GM12878 (cell line): ENCODE results near the gene SPON2. TPM values are rescaled to one million over a fixed set of nuclear protein-coding genes. Genes with fewer than 3 reads are reported as not detected.

Source experiments
- ATAC-seq: fragments of 200-7000 bp; cut with Tn5 transposase; 3 replicates; pipeline ENCODE4 v1.9.1; 2020; ENCODE audit warnings: mild to moderate bottlenecking, moderate library complexity
- BruUV-seq: library from RNA; stranded (reverse); fragments of 400-500 nt; replicated peaks from 2 replicates; lab custom pipeline; 2021; lab: Mats Ljungman, UMichigan
- CTCF ChIA-PET: fragments of 300-600 bp; sonication (Branson Sonifier 250); formaldehyde crosslinking; extraction: SDS; loops from one replicate; lab custom pipeline; 2021; ENCODE audit warnings: inconsistent platforms; lab: Yijun Ruan, JAX
- POLR2A ChIA-PET: fragments of 350-600 bp; formaldehyde crosslinking; extraction: SDS; loops from one replicate; lab custom pipeline; 2021; ENCODE audit warnings: inconsistent platforms; lab: Charles Lee
- RAD21 ChIA-PET: fragments of 300-600 bp; sonication (Branson Sonifier 250); formaldehyde crosslinking; loops from one replicate; lab custom pipeline; 2023; ENCODE audit warnings: antibody characterized with exemption; ENCODE audit not compliant: unreplicated experiment; lab: Charles Lee
- SMC1A ChIA-PET: fragments of 300-600 bp; sonication (Branson Sonifier 250); formaldehyde crosslinking; loops from one replicate; lab custom pipeline; 2023; ENCODE audit not compliant: unreplicated experiment, uncharacterized antibody; lab: Charles Lee
- DNase-seq: peaks from one replicate; pipeline ENCODE4 v3.0.0-alpha.2; 2011; ENCODE audit warnings: low read depth, low spot score
- FAIRE-seq: peaks from 3 replicates; lab custom pipeline; 2011; peaks lifted over from hg19 to GRCh38; lab: Jason Lieb, UNC
- H2AFZ ChIP-seq: 2 replicates; pipeline ENCODE4 v1.6.0; 2011; ENCODE audit warnings: low read depth, low read length, control low read depth; ENCODE audit not compliant: control insufficient read depth
- H3K27ac ChIP-seq: 2 replicates; pipeline ENCODE4 v1.5.1; 2011; ENCODE audit warnings: control low read depth; ENCODE audit not compliant: control insufficient read depth, insufficient read depth
- H3K27me3 ChIP-seq, 2 experiments: replicated peaks in 1 of 2; 2 replicates each; pipeline versions ENCODE4 v1.6.0 to v1.6.1; 2011; ENCODE audit warnings: low read length in 1 of 2; ENCODE audit not compliant: control insufficient read depth in 2 of 2, insufficient read depth in 2 of 2
- H3K36me3 ChIP-seq, 2 experiments: 2 replicates each; pipeline ENCODE4 v1.5.1; 2011; ENCODE audit warnings: low read length in 1 of 2; ENCODE audit not compliant: control insufficient read depth in 2 of 2, insufficient read depth in 2 of 2
- H3K4me1 ChIP-seq: 2 replicates; pipeline ENCODE4 v1.6.1; 2011; ENCODE audit warnings: mild to moderate bottlenecking, low read length, moderate library complexity, mixed read lengths; ENCODE audit not compliant: control insufficient read depth, insufficient read depth
- H3K4me2 ChIP-seq: 2 replicates; pipeline ENCODE4 v1.6.0; 2011; ENCODE audit warnings: control low read depth; ENCODE audit not compliant: control insufficient read depth, insufficient read depth
- H3K4me3 ChIP-seq: fragments of 200-600 bp; sonication (generic); 2 replicates; pipeline ENCODE4 v1.5.1; 2016
- H3K79me2 ChIP-seq: 2 replicates; pipeline ENCODE4 v1.6.0; 2011; ENCODE audit warnings: low read length; ENCODE audit not compliant: control insufficient read depth, insufficient read depth
- H3K9ac ChIP-seq: 2 replicates; pipeline ENCODE4 v1.8.0; 2011; ENCODE audit warnings: low read length, control low read depth, mixed read lengths; ENCODE audit not compliant: control insufficient read depth, insufficient read depth
- H3K9me3 ChIP-seq: replicated peaks from 3 replicates; pipeline ENCODE4 v1.5.1; 2011; ENCODE audit warnings: mild to moderate bottlenecking, low read length; ENCODE audit not compliant: control insufficient read depth, insufficient read depth
- H4K20me1 ChIP-seq: 2 replicates; pipeline ENCODE4 v1.6.0; 2011; ENCODE audit not compliant: control insufficient read depth, insufficient read depth
- EGR1 ChIP-seq, 2 experiments: IDR thresholded peaks; 1 replicate in 1 of 2; 2 replicates in 1 of 2; pipeline ENCODE4 v1.6.1; 2011 to 2012; ENCODE audit warnings: low read depth in 2 of 2, low read length in 2 of 2, borderline replicate concordance in 1 of 2, mild to moderate bottlenecking in 1 of 2, moderate library complexity in 1 of 2
- EP300 ChIP-seq, 2 experiments: fragments of 150-350 bp in 1 of 2; IDR thresholded peaks; 2 replicates each; pipeline ENCODE4 v1.6.1; 2011 to 2012; ENCODE audit warnings: low read depth in 2 of 2, low read length in 2 of 2, borderline replicate concordance in 1 of 2, improper control_type of control experiment in 1 of 2, inconsistent platforms in 1 of 2; ENCODE audit not compliant: control insufficient read depth in 1 of 2
- IKZF2 ChIP-seq, 2 experiments: fragments of 450-650 bp; IDR thresholded peaks; 2 replicates each; pipeline ENCODE4 v1.6.1; 2017; ENCODE audit warnings: mild to moderate bottlenecking in 2 of 2, moderate library complexity in 2 of 2
- JUND ChIP-seq: IDR thresholded peaks from 2 replicates; pipeline ENCODE4 v1.6.1; 2012; ENCODE audit warnings: low read depth, mild to moderate bottlenecking, low read length, improper control_type of control experiment, moderate library complexity
- KLF5 ChIP-seq: fragments of 450-650 bp; IDR thresholded peaks from 2 replicates; pipeline ENCODE4 v1.6.1; 2014; ENCODE audit warnings: mild to moderate bottlenecking; ENCODE audit not compliant: partially characterized antibody
- MEF2A ChIP-seq: IDR thresholded peaks from 2 replicates; pipeline ENCODE4 v1.6.1; 2011; ENCODE audit warnings: low read depth, mild to moderate bottlenecking, low read length, moderate library complexity; ENCODE audit not compliant: insufficient read depth
- PAX8 ChIP-seq: fragments of 450-650 bp; IDR thresholded peaks from 2 replicates; pipeline ENCODE4 v1.6.1; 2017; ENCODE audit warnings: mild to moderate bottlenecking, moderate library complexity
- STAT1 ChIP-seq: fragments of 450-650 bp; conservative IDR thresholded peaks from 2 replicates; pipeline ENCODE4 v1.6.1; 2014; ENCODE audit warnings: antibody characterized with exemption, mild to moderate bottlenecking
- SUPT20H ChIP-seq: IDR thresholded peaks from 2 replicates; pipeline ENCODE4 v1.6.1; 2011; ENCODE audit warnings: low read depth, mild to moderate bottlenecking, low read length, moderate library complexity, borderline replicate concordance; ENCODE audit not compliant: control insufficient read depth
- TBL1XR1 ChIP-seq: IDR thresholded peaks from 2 replicates; pipeline ENCODE4 v1.6.1; 2012; ENCODE audit warnings: low read depth, low read length, improper control_type of control experiment
- TCF7 ChIP-seq: IDR thresholded peaks from 2 replicates; pipeline ENCODE4 v1.6.1; 2014; ENCODE audit warnings: antibody characterized with exemption, borderline replicate concordance
- YY1 ChIP-seq: IDR thresholded peaks from 2 replicates; pipeline ENCODE4 v1.6.1; 2011; ENCODE audit warnings: low read depth, mild to moderate bottlenecking, low read length
- ZNF24 ChIP-seq: fragments of 450-650 bp; IDR thresholded peaks from 2 replicates; pipeline ENCODE4 v1.6.1; 2017; ENCODE audit warnings: antibody characterized with exemption, mild to moderate bottlenecking
- ZZZ3 ChIP-seq: IDR thresholded peaks from 2 replicates; pipeline ENCODE4 v1.6.1; 2011; ENCODE audit warnings: low read depth; ENCODE audit not compliant: control insufficient read depth, insufficient read length
- WGBS: methylation state at CpG from one replicate; pipeline ENCODE4 v1.1.6; 2016; ENCODE audit warnings: low lambda C conversion rate; ENCODE audit not compliant: insufficient replicate concordance, insufficient coverage; ENCODE audit errors: missing lambda C conversion rate; 5-methylcytosine and 5-hydroxymethylcytosine counted together
- in situ Hi-C: fragments of 300-500 bp; cut with MboI; formaldehyde crosslinking; loops from 9 replicates; pipeline ENCODE4 v1.14.3; 2018; ENCODE audit warnings: mixed read lengths
- intact Hi-C: fragments of 100-400 bp; cut with micrococcal nuclease; formaldehyde crosslinking; loops from one replicate; pipeline ENCODE4 v1.14.2; 2022; ENCODE audit not compliant: unreplicated experiment
- polyA plus RNA-seq, 11 experiments: library from polyadenylated mRNA; depleted of rRNA in 4 of 11; unstranded in 6 of 11; stranded (reverse) in 5 of 11; fragments of >200 nt; fragmentation: Nextera tagmentation in 4 of 11; fragmentation: Illumina TruSeq in 1 of 11; extraction: Ambion mirVana in 4 of 11; extraction: Trizol in 1 of 11; gene quantifications; 1 replicate in 1 of 11; 2 replicates in 10 of 11; pipeline versions ENCODE4 v1.2.1 to v1.2.3, GENCODE V29; 2011 to 2016; ENCODE audit warnings: inconsistent platforms in 2 of 11, missing spikeins in 2 of 11, low read depth in 1 of 11
- total RNA-seq, 4 experiments: library from RNA; depleted of rRNA in 3 of 4; stranded (reverse); fragments of >200 nt in 3 of 4; fragmentation: Illumina TruSeq in 1 of 4; extraction: Trizol in 1 of 4; gene quantifications; 2 replicates each; pipeline versions ENCODE4 v1.2.1 to v1.2.3, GENCODE V29; 2013 to 2021
- TF ChIP-seq, protein P1 (sequence below): fragments of 450-650 bp; IDR thresholded peaks from 2 replicates; pipeline ENCODE4 v1.6.1; 2016; ENCODE audit warnings: mild to moderate bottlenecking

SPON2 gene
- total and polyA plus RNA-seq, 10 of the 15 experiments (the other 5 are each of a cell fraction or from before 2014, with no cell fraction given): 1.1 to 11.2 (median 7.3) TPM

GRCh38 chr4:1211371-1211770, 39.0 kb upstream of the SPON2 start:
- Histone ChIP-seq H3K27ac (no peak overlapping the region), H3K9me3 (no peaks in the 10 kb centered on the region), H3K79me2 (no peaks in the 10 kb centered on the region), H3K9ac (no peak overlapping the region), H3K36me3 (peaks cover 13 to 33% of the 10 kb centered on the region in 2 experiments), H3K27me3 (no peaks in the 10 kb centered on the region), H3K4me2 (no peak overlapping the region), H4K20me1 (no peaks in the 10 kb centered on the region), H3K4me3 (no peak overlapping the region), H2AFZ (no peak overlapping the region)
- RAD21 ChIA-PET: no interaction called here
- ATAC-seq: no peak
- no peak for DNase-seq
- SMC1A ChIA-PET: no interaction called here
- no TSS peak for BruUV-seq
- CTCF ChIA-PET: no interaction called here
- POLR2A ChIA-PET: no interaction called here
- no peak for FAIRE-seq
- in situ Hi-C loops: no loop called here
- TF ChIP-seq PAX8 (no peak), YY1 (no peak), SUPT20H (no peak), TCF7 (no peak), ZNF24 (no peak), EP300 (IDR thresholded peaks at IDR 0.05; ENCODE audit: borderline replicate concordance in 1 of 2, control insufficient read depth in 1 of 2, low read depth in 2 of 2, low read length in 2 of 2) (no peak), STAT1 (no peak), ZZZ3 (no peak), KLF5 (no peak), JUND (no peak), IKZF2 (IDR thresholded peaks at IDR 0.05) (no peak), TBL1XR1 (no peak), EGR1 (IDR thresholded peaks at IDR 0.05; ENCODE audit: borderline replicate concordance in 1 of 2, low read depth in 2 of 2, low read length in 2 of 2) (no peak), MEF2A (no peak)
- TF ChIP-seq, protein P1, sequence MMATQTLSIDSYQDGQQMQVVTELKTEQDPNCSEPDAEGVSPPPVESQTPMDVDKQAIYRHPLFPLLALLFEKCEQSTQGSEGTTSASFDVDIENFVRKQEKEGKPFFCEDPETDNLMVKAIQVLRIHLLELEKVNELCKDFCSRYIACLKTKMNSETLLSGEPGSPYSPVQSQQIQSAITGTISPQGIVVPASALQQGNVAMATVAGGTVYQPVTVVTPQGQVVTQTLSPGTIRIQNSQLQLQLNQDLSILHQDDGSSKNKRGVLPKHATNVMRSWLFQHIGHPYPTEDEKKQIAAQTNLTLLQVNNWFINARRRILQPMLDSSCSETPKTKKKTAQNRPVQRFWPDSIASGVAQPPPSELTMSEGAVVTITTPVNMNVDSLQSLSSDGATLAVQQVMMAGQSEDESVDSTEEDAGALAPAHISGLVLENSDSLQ: no peak
- TF ChIP-seq, all 136 proteins: peak for 0
- H3K4me1 ChIP-seq: peaks cover 17% of the 10 kb centered on the region
- intact Hi-C loops: no loop called here
- WGBS: 97% methylated on average over 13 of the region's 13 CpGs
